AG04450 (cell line): ENCODE data around the gene NOTCH2. TPM values are rescaled to one million over a fixed set of nuclear protein-coding genes. Genes with fewer than 3 reads are reported as not detected.

Source experiments
- CTCF ChIA-PET: fragments of 300-600, 350-600 bp; formaldehyde crosslinking; extraction: SDS; loops from one replicate; lab custom pipeline; 2022; ENCODE audit warnings: antibody characterized with exemption, inconsistent platforms; lab: Charles Lee
- POLR2A ChIA-PET: fragments of 350-600 bp; formaldehyde crosslinking; extraction: SDS; loops from one replicate; lab custom pipeline; 2021; ENCODE audit warnings: antibody characterized with exemption, inconsistent platforms; lab: Yijun Ruan, JAX
- DNase-seq: peaks from one replicate; pipeline ENCODE4 v3.0.0-alpha.2; 2011; ENCODE audit warnings: low read depth, low spot score
- H3K27ac ChIP-seq: one replicate; pipeline ENCODE4 v1.5.1; 2012; ENCODE audit warnings: low read depth, low read length, control low read depth
- H3K27me3 ChIP-seq: one replicate; pipeline ENCODE4 v1.6.0; 2012; ENCODE audit warnings: low read length; ENCODE audit not compliant: control insufficient read depth, insufficient read depth
- H3K4me3 ChIP-seq: 2 replicates; pipeline ENCODE4 v1.5.1; 2011; ENCODE audit warnings: mild to moderate bottlenecking, low read depth, low read length, control low read depth
- H3K9me3 ChIP-seq: 2 replicates; pipeline ENCODE4 v1.5.1; 2012; ENCODE audit warnings: low read length; ENCODE audit not compliant: control insufficient read depth, insufficient read depth
- CTCF ChIP-seq: IDR thresholded peaks from 2 replicates; pipeline ENCODE4 v1.5.1; 2011; ENCODE audit warnings: low read depth, low read length, control low read depth, inconsistent platforms
- polyA plus RNA-seq: library from polyadenylated mRNA; depleted of rRNA; stranded (reverse); fragments of >200 nt; gene quantifications from 2 replicates; pipeline ENCODE4 v1.2.3, GENCODE V29; 2011

The NOTCH2 gene
- polyA plus RNA-seq, 1 experiment: 47.0 TPM

- Histone ChIP-seq H3K9me3 (peaks cover 4% of the 10 kb centered on the region; the same call in 1 of the 2 replicates), H3K4me3 (no peak overlapping the region), H3K27me3 (peaks cover 4% of the 10 kb centered on the region), H3K27ac (no peak overlapping the region)
- POLR2A ChIA-PET: no interaction called here
- no peak for DNase-seq
- no peak for TF ChIP-seq CTCF
- CTCF ChIA-PET: interaction anchor here (3.5 kb wide), 1 partner anchor 9 kb away, joined by 12 read pairs; no protein-coding TSS in a partner anchor
These were observed 174.4 kb downstream of the NOTCH2 start for GRCh38 chr1:119895102-119895501.

- no peak overlapping the region for H3K4me3 ChIP-seq
- peaks cover 4% of the 10 kb centered on the region; the same call in 1 of the 2 replicates for H3K9me3 ChIP-seq
- DNase-seq: no peak
- H3K27ac ChIP-seq: no peak overlapping the region
- TF ChIP-seq CTCF: no peak
- H3K27me3 ChIP-seq: peaks cover 4% of the 10 kb centered on the region
- CTCF ChIA-PET: no interaction called here
- POLR2A ChIA-PET: no interaction called here
These were observed 175.4 kb downstream of the NOTCH2 start for GRCh38 chr1:119893827-119894700.

DNA sequence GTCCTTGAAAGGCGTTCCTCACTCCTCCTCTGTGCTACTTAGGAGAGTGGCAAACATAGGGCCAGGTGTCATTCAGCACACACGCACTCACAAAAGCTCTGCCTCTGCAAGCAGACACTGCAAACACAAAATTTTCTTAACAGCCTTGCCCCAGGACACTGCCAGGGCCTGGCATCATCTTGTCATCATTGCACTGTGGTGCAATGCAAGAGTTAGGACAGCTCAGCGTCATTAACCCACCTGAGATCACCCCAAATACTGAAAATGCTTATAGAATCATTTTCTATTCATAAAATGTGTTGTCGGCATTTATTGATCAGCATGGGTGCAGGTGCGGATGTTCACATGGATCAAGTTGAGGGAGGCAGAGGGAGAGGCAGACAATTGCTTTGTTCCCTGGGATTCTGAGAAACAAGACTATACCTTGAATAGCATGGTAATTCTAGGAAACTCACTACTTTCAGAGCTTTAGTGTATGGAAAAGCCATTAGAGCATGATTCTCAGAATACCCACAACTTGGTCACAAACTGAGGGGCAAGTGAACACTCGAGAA, 176.1 kb downstream of the NOTCH2 start:
- no peak for DNase-seq
- ChIA-PET POLR2A (no interaction called here), CTCF (no interaction called here)
- H3K9me3 ChIP-seq: peaks cover 4% of the 10 kb centered on the region; the same call in 1 of the 2 replicates
- no peak overlapping the region for H3K4me3 ChIP-seq
- H3K27ac ChIP-seq: no peak overlapping the region
- peaks cover 4% of the 10 kb centered on the region for H3K27me3 ChIP-seq
- TF ChIP-seq CTCF: no peak

DNA sequence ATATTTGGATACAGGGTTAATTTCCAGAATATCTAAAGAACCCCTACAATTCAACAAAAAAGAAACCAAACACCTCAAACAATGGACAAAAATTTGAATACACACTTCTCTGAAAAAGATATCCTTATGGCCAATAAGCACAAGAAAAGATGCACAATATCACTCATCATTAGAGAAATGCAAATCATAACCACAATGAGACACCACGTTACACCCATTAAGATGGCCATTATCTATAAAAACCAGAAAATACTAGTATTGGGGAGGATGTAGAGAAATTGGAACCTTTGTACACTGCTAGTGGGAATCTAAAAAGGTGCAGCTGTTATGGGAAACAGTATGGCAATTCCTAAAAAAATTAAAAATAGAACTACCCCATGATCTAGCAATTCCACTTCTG, 178.1 kb downstream of the NOTCH2 start:
- no peak overlapping the region for H3K4me3 ChIP-seq
- peaks cover 8% of the 10 kb centered on the region for H3K9me3 ChIP-seq
- ChIA-PET POLR2A (no interaction called here), CTCF (interaction anchor here (0.8 kb wide), 1 partner anchor 21 kb away, joined by 3 read pairs; no protein-coding TSS in a partner anchor)
- no peak overlapping the region for H3K27ac ChIP-seq
- no peak for DNase-seq
- no peak for TF ChIP-seq CTCF
- peaks cover 4% of the 10 kb centered on the region for H3K27me3 ChIP-seq

DNA sequence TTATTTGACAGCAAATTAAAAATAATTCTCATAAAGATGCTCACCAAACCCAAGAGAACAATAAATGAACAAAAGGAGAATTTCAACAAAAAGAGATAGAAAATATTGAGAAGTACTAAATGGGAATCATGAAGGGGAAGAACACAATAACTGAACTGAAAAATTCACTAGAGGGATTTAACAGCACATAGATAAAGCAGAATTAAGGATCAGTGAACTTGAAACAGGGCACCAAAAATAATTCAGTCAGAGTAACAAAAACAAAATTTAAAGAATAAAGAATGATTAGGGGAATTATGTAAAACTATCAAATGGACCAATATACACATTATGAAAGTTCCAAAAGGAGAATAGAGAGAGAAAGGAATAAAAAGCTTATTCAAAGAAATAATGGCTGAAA, 181.0 kb downstream of the NOTCH2 start:
- CTCF ChIA-PET: interaction anchor here (1.3 kb wide), 1 partner anchor 18 kb away, joined by 3 read pairs; no protein-coding TSS in a partner anchor
- peaks cover 5% of the 10 kb centered on the region; the same call in 1 of the 2 replicates for H3K9me3 ChIP-seq
- H3K4me3 ChIP-seq: no peak overlapping the region
- no peaks in the 10 kb centered on the region for H3K27me3 ChIP-seq
- POLR2A ChIA-PET: no interaction called here
- no peak overlapping the region for H3K27ac ChIP-seq
- DNase-seq: no peak
- TF ChIP-seq CTCF: no peak
